K562 (cell line): ENCODE results near the gene HOXB1. TPM values are rescaled to one million over a fixed set of nuclear protein-coding genes. Genes with fewer than 3 reads are reported as not detected.
A peak's percentile ranks its signal among the peaks of the same experiment; 100 is the strongest.

Source experiments
- ATF1 ChIP-seq, 2 experiments: fragments of 450-650 bp in 1 of 2; IDR thresholded peaks; 2 replicates each; pipeline ENCODE4 v1.6.1; 2016; ENCODE audit warnings: missing compliant biosample characterization in 1 of 2, missing genetic modification characterization in 1 of 2
- BCL6 ChIP-seq: fragments of 250-450 bp; sonication (Bioruptor Pico); IDR thresholded peaks from 2 replicates; pipeline ENCODE4 v1.4.0; 2020
- CREBBP ChIP-seq: IDR thresholded peaks from one replicate; pipeline ENCODE4 v1.6.1; 2012; ENCODE audit warnings: low read depth, mild to moderate bottlenecking, control low read depth, inconsistent platforms, low read length
- FUS ChIP-seq: fragments of 200-400 bp; formaldehyde crosslinking; optimal IDR thresholded peaks from 2 replicates; pipeline ENCODE3; 2017; ENCODE audit warnings: low read depth, low read length
- HBP1 ChIP-seq: fragments of 450-650 bp; formaldehyde crosslinking; IDR thresholded peaks from 2 replicates; pipeline ENCODE4 v1.4.0; 2022; ENCODE audit warnings: missing genetic modification characterization
- HNRNPL ChIP-seq: fragments of 200-400 bp; formaldehyde crosslinking; IDR thresholded peaks from 2 replicates; pipeline ENCODE4 v1.6.1; 2017; ENCODE audit warnings: low read depth, mild to moderate bottlenecking, low read length
- MCM2 ChIP-seq: fragments of 450-650 bp; IDR thresholded peaks from 2 replicates; pipeline ENCODE4 v1.6.1; 2017; ENCODE audit warnings: low read depth, mild to moderate bottlenecking
- NCOA4 ChIP-seq: fragments of 450-650 bp; IDR thresholded peaks from 2 replicates; pipeline ENCODE4 v1.6.1; 2018; ENCODE audit warnings: mild to moderate bottlenecking; ENCODE audit not compliant: partially characterized antibody
- NFE2 ChIP-seq: IDR thresholded peaks from 2 replicates; pipeline ENCODE4 v1.6.1; 2014; ENCODE audit warnings: antibody characterized with exemption, low read depth
- PHTF2 ChIP-seq: fragments of 250-450 bp; sonication (Bioruptor Pico); IDR thresholded peaks from 2 replicates; pipeline ENCODE4 v1.5.0; 2021; ENCODE audit warnings: mild to moderate bottlenecking
- POLR2H ChIP-seq: IDR thresholded peaks from 2 replicates; pipeline ENCODE4 v1.6.1; 2016; ENCODE audit warnings: missing genetic modification characterization, low read depth, mild to moderate bottlenecking, control low read depth, missing compliant biosample characterization, moderate library complexity
- PTTG1 ChIP-seq: fragments of 450-650 bp; IDR thresholded peaks from 2 replicates; pipeline ENCODE4 v1.6.1; 2016; ENCODE audit warnings: low read depth, mild to moderate bottlenecking, missing genetic modification characterization, missing compliant biosample characterization
- RCOR1 ChIP-seq, 2 experiments: IDR thresholded peaks; 2 replicates each; pipeline ENCODE4 v1.6.1; 2012; ENCODE audit warnings: low read depth in 2 of 2, low read length in 2 of 2, borderline replicate concordance in 1 of 2, improper control_type of control experiment in 1 of 2
- SMAD4 ChIP-seq: fragments of 250-450 bp; sonication (Bioruptor Pico); conservative IDR thresholded peaks from 2 replicates; pipeline ENCODE4 v1.8.0; 2021; ENCODE audit warnings: inconsistent platforms, mild to moderate bottlenecking, moderate library complexity
- SMARCA5 ChIP-seq: fragments of 450-650 bp; IDR thresholded peaks from 2 replicates; pipeline ENCODE4 v1.6.1; 2016
- SMARCC2 ChIP-seq: fragments of 450-650 bp; IDR thresholded peaks from 2 replicates; pipeline ENCODE4 v1.6.1; 2017; ENCODE audit warnings: antibody characterized with exemption, moderate library complexity, mild to moderate bottlenecking, low read depth
- TAF1 ChIP-seq: IDR thresholded peaks from 2 replicates; pipeline ENCODE4 v1.6.1; 2011; ENCODE audit warnings: mild to moderate bottlenecking, low read length, moderate library complexity; ENCODE audit not compliant: insufficient read depth, control insufficient read depth, severe bottlenecking; ENCODE audit errors: extremely low read depth
- THRB ChIP-seq: fragments of 450-650 bp; formaldehyde crosslinking; conservative IDR thresholded peaks from 2 replicates; pipeline ENCODE4 v1.4.0; 2022; ENCODE audit warnings: mild to moderate bottlenecking, missing genetic modification characterization
- ZNF324 ChIP-seq: fragments of 250-450 bp; sonication (Bioruptor Pico); IDR thresholded peaks from 2 replicates; pipeline ENCODE4 v1.4.0; 2020; ENCODE audit warnings: mild to moderate bottlenecking
- ZNF586 ChIP-seq: fragments of 450-650 bp; formaldehyde crosslinking; conservative IDR thresholded peaks from 2 replicates; pipeline ENCODE4 v1.4.0; 2020; ENCODE audit warnings: mild to moderate bottlenecking, moderate library complexity
- polyA plus RNA-seq, 8 experiments: library from polyadenylated mRNA; depleted of rRNA in 4 of 8; stranded (reverse) in 5 of 8; unstranded in 3 of 8; fragments of >200 nt; fragmentation: Nextera tagmentation in 2 of 8; fragmentation: Illumina TruSeq in 1 of 8; extraction: Ambion mirVana in 2 of 8; extraction: Trizol in 1 of 8; gene quantifications; 2 replicates each; pipeline versions ENCODE4 v1.2.1 to v1.2.3, GENCODE V29; 2011 to 2014; ENCODE audit warnings: inconsistent platforms in 1 of 8, missing spikeins in 1 of 8
- total RNA-seq, 7 experiments: library from RNA; depleted of rRNA in 6 of 7; stranded (reverse); fragments of >200 nt in 6 of 7; fragmentation: Illumina TruSeq in 2 of 7; extraction: Trizol in 2 of 7; gene quantifications; 2 replicates each; pipeline versions ENCODE4 v1.2.1 to v1.2.3, GENCODE V29; 2011 to 2021; ENCODE audit warnings: low replicate concordance in 1 of 7
- TF ChIP-seq, protein P1 (sequence below): sonication (generic); formaldehyde crosslinking; IDR thresholded peaks from 2 replicates; pipeline ENCODE4 v1.8.0; 2022; ENCODE audit warnings: mild to moderate bottlenecking, missing genetic modification reagents, borderline replicate concordance
- TF ChIP-seq, protein P2 (sequence below): fragments of 250-450 bp; sonication (Bioruptor Pico); IDR thresholded peaks from 2 replicates; pipeline ENCODE4 v1.4.0; 2020; ENCODE audit warnings: borderline replicate concordance

HOXB1 gene
- total and polyA plus RNA-seq, 9 of the 15 experiments (the other 6 are each of a cell fraction or from before 2014, with no cell fraction given): 0.04 TPM; not detected in 8

DNA sequence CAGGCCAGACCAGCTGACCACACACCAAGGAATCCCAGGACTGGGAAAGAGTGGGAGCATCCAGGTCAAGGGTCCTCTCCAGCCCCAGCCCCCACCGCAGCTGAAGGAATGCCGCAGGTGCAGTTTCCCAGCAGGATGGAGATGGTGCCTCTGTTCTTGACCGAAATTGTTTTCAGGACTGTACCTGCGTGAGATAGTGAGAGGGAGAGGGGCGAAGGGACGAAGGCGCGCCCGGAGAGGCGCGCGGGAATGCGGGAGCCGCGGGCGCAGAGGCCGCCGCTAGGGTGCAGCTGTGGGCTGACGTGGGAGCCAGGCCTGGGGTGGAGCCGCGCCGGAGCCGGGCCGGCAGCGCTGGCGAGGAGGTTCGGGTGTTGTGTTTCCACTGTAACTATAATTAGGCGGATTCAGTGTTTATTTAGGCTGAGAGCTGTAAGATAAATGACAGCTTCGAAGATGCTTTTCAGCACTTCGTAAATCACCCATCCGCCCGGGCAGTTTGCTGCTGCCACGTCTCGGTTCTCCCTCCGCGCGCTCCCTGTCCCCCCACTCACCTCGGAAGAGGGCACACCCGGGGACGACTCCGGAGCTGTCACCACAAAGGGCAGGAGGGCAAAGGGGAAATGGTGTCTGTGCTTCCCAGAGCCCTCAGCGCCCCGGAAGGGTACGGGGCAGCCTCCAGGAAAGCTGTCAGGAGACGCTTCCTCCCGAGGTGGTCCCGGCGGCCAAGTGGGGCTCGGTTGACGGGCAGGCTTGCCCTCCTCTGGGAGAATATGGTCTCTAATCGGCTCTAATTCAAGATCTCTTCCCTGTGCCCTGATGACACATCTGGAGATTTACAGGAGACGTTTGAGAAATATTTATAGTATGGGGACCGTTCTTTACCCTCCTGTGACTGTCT lies 38.2 kb downstream of the HOXB1 start (continued):
- TF ChIP-seq RCOR1 (IDR thresholded peaks at IDR 0.05; ENCODE audit: borderline replicate concordance in 1 of 2, low read depth in 2 of 2, low read length in 2 of 2) (no peak), THRB (CRISPR knock-in tag) (no peak), PTTG1 (tag) (no peak), NCOA4 (no peak), ZNF324 (CRISPR knock-in tag) (no peak), BCL6 (CRISPR knock-in tag) (no peak), NFE2 (0 out of 2 replicates have a peak, but pooled peaks have one; percentile 6), SMAD4 (CRISPR knock-in tag) (peak; percentile 96), MCM2 (no peak), CREBBP (no peak), SMARCC2 (no peak), ZNF586 (no peak), TAF1 (no peak), HNRNPL (no peak), HBP1 (no peak), FUS (no peak), SMARCA5 (no peak), POLR2H (tag) (no peak), PHTF2 (CRISPR knock-in tag) (no peak), ATF1 (CRISPR knock-in tag; IDR thresholded peaks at IDR 0.05) (no peak), ATF1 (tag; IDR thresholded peaks at IDR 0.05) (peak; percentile 72)
- TF ChIP-seq, protein P1, sequence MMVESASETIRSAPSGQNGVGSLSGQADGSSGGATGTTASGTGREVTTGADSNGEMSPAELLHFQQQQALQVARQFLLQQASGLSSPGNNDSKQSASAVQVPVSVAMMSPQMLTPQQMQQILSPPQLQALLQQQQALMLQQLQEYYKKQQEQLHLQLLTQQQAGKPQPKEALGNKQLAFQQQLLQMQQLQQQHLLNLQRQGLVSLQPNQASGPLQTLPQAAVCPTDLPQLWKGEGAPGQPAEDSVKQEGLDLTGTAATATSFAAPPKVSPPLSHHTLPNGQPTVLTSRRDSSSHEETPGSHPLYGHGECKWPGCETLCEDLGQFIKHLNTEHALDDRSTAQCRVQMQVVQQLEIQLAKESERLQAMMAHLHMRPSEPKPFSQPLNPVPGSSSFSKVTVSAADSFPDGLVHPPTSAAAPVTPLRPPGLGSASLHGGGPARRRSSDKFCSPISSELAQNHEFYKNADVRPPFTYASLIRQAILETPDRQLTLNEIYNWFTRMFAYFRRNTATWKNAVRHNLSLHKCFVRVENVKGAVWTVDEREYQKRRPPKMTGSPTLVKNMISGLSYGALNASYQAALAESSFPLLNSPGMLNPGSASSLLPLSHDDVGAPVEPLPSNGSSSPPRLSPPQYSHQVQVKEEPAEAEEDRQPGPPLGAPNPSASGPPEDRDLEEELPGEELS: no peak
- TF ChIP-seq, protein P2, sequence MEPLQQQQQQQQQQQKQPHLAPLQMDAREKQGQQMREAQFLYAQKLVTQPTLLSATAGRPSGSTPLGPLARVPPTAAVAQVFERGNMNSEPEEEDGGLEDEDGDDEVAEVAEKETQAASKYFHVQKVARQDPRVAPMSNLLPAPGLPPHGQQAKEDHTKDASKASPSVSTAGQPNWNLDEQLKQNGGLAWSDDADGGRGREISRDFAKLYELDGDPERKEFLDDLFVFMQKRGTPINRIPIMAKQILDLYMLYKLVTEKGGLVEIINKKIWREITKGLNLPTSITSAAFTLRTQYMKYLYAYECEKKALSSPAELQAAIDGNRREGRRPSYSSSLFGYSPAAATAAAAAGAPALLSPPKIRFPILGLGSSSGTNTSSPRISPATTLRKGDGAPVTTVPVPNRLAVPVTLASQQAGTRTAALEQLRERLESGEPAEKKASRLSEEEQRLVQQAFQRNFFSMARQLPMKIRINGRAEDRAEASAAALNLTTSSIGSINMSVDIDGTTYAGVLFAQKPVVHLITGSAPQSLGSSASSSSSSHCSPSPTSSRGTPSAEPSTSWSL (CRISPR knock-in tag): no peak
